Karpas-422 (cell line): ENCODE measurements around the gene VPS29. TPM values are rescaled to one million over a fixed set of nuclear protein-coding genes. Genes with fewer than 3 reads are reported as not detected.
"Not testable (repeated sequence)": the region's sequence is repeated elsewhere in the genome, so short reads cannot be mapped to it uniquely, and the experiment has no call there.

Experiments used
- DNase-seq: peaks from one replicate; pipeline ENCODE4 v3.0.0-alpha.2; 2015
- H2AFZ ChIP-seq: fragments of 200-600 bp; sonication (generic); 2 replicates; pipeline ENCODE4 v1.6.1; 2014; ENCODE audit warnings: antibody characterized with exemption, low read length, mixed read lengths
- H3K27ac ChIP-seq: fragments of 200-600 bp; sonication (generic); 2 replicates; pipeline ENCODE4 v1.5.1; 2014; ENCODE audit warnings: mild to moderate bottlenecking, low read length, moderate library complexity
- H3K27me3 ChIP-seq: fragments of 200-600 bp; sonication (generic); 2 replicates; pipeline ENCODE4 v1.6.1; 2014; ENCODE audit warnings: low read length, mixed read lengths
- H3K36me3 ChIP-seq: fragments of 200-600 bp; sonication (generic); 2 replicates; pipeline ENCODE4 v1.6.1; 2014; ENCODE audit warnings: low read length, mixed read lengths; ENCODE audit not compliant: insufficient read depth
- H3K4me1 ChIP-seq: fragments of 200-600 bp; sonication (generic); 2 replicates; pipeline ENCODE4 v1.6.1; 2014; ENCODE audit warnings: mild to moderate bottlenecking, low read length, mixed read lengths
- H3K4me2 ChIP-seq: fragments of 200-600 bp; sonication (generic); 2 replicates; pipeline ENCODE4 v1.6.1; 2014; ENCODE audit warnings: low read length, low read depth, mild to moderate bottlenecking; ENCODE audit not compliant: poor library complexity, severe bottlenecking
- H3K4me3 ChIP-seq: fragments of 200-600 bp; sonication (generic); 2 replicates; pipeline ENCODE4 v1.5.1; 2014; ENCODE audit warnings: mild to moderate bottlenecking, antibody characterized with exemption, low read length, mixed read lengths
- H3K79me2 ChIP-seq: fragments of 200-600 bp; sonication (generic); 2 replicates; pipeline ENCODE4 v1.6.1; 2014; ENCODE audit warnings: mild to moderate bottlenecking, low read length, mixed read lengths
- H3K9ac ChIP-seq: fragments of 200-600 bp; sonication (generic); 2 replicates; pipeline ENCODE4 v1.6.0; 2014; ENCODE audit warnings: low read length
- H3K9me2 ChIP-seq: fragments of 200-600 bp; sonication (generic), shearing (Covaris generic); replicated peaks from 2 replicates; pipeline ENCODE4 v1.6.0; 2014; ENCODE audit warnings: mild to moderate bottlenecking, low read length, moderate library complexity; ENCODE audit not compliant: insufficient read depth
- H3K9me3 ChIP-seq: fragments of 300-700, 200-600 bp; sonication (generic); 2 replicates; pipeline ENCODE4 v1.6.1; 2014; ENCODE audit warnings: low read length, mixed read lengths
- H4K20me1 ChIP-seq: fragments of 200-600 bp; sonication (generic); 2 replicates; pipeline ENCODE4 v1.6.1; 2014; ENCODE audit warnings: mild to moderate bottlenecking, antibody characterized with exemption, low read length, low read depth; ENCODE audit not compliant: insufficient read depth
- total RNA-seq: library from RNA; depleted of rRNA; stranded (reverse); fragments of >200 nt; shearing (Covaris generic); gene quantifications from 2 replicates; pipeline ENCODE4 v1.2.3, GENCODE V29; 2014; ENCODE audit warnings: low replicate concordance; rRNA removed

VPS29 gene
- 74.6 and 103 TPM in 2 replicates for total RNA-seq

GRCh38 chr12:110501752-110502738, at the start of gene VPS29, which contains the start of gene RAD9B:
Gene VPS29 (minus strand): TSS chr12:110502111. CDS start chr12:110502051, 60 bp downstream.
Gene RAD9B (plus strand): TSS chr12:110502331. CDS start chr12:110502338, 7 bp downstream.
- peaks cover 14% of the 10 kb centered on the region; the same call in 1 of the 2 replicates for H3K36me3 ChIP-seq
- H3K9me2 ChIP-seq = no peaks in the 10 kb centered on the region
- no peaks in the 10 kb centered on the region for H3K9me3 ChIP-seq
- H4K20me1 ChIP-seq = no peaks in the 10 kb centered on the region
- H3K9ac ChIP-seq = peak within 1 kb of the TSS; percentile 92
- peak; percentile 100 for DNase-seq
- H3K4me2 ChIP-seq = peak within 1 kb of the TSS; percentile 77
- H3K27me3 ChIP-seq = no peaks in the 10 kb centered on the region
- peak within 1 kb of the TSS; percentile 66 for H3K27ac ChIP-seq
- H3K79me2 ChIP-seq = peaks cover 46% of the 10 kb centered on the region
- peak within 1 kb of the TSS; percentile 98 for H2AFZ ChIP-seq
- H3K4me1 ChIP-seq = peaks cover 26% of the 10 kb centered on the region
- peak within 1 kb of the TSS; percentile 95 for H3K4me3 ChIP-seq

- H3K36me3 ChIP-seq = peaks cover 29% of the 10 kb centered on the region
- H3K4me3 ChIP-seq = no peak overlapping the region
- H3K27me3 ChIP-seq = no peaks in the 10 kb centered on the region
- peak overlapping the region; percentile 32; the same call in 1 of the 2 replicates for H3K27ac ChIP-seq
- no peaks in the 10 kb centered on the region for H3K9me3 ChIP-seq
- no peak overlapping the region for H3K9ac ChIP-seq
- H3K79me2 ChIP-seq = peaks cover 98% of the 10 kb centered on the region
- H3K9me2 ChIP-seq = no peaks in the 10 kb centered on the region
- no peak overlapping the region for H3K4me2 ChIP-seq
- no peak for DNase-seq
- peaks cover 2% of the 10 kb centered on the region for H3K4me1 ChIP-seq
- peaks cover 2% of the 10 kb centered on the region; the same call in 1 of the 2 replicates for H4K20me1 ChIP-seq
- no peak overlapping the region for H2AFZ ChIP-seq
These were observed 49.1 kb upstream of the VPS29 start for GRCh38 chr12:110550981-110551380.

GRCh38 chr12:110549716-110550115, 47.8 kb upstream of the VPS29 start:
- Histone ChIP-seq H3K27me3 (no peaks in the 10 kb centered on the region), H3K4me3 (no peak overlapping the region), H3K27ac (peak overlapping the region; percentile 25; the same call in 1 of the 2 replicates), H3K9me2 (no peaks in the 10 kb centered on the region), H3K36me3 (peaks cover 39% of the 10 kb centered on the region), H4K20me1 (peaks cover 2% of the 10 kb centered on the region; the same call in 1 of the 2 replicates), H3K4me1 (no peaks in the 10 kb centered on the region), H3K4me2 (no peak overlapping the region), H3K79me2 (peaks cover 94% of the 10 kb centered on the region), H3K9ac (no peak overlapping the region), H2AFZ (no peak overlapping the region), H3K9me3 (no peaks in the 10 kb centered on the region)
- DNase-seq = no peak

- Histone ChIP-seq H3K4me1 (no peaks in the 10 kb centered on the region), H3K4me2 (no peak overlapping the region), H3K27ac (no peak overlapping the region), H3K27me3 (no peaks in the 10 kb centered on the region), H3K79me2 (peaks cover 91% of the 10 kb centered on the region), H3K9ac (no peak overlapping the region), H4K20me1 (peaks cover 2% of the 10 kb centered on the region; the same call in 1 of the 2 replicates), H3K36me3 (peaks cover 42% of the 10 kb centered on the region), H3K9me2 (no peaks in the 10 kb centered on the region), H3K9me3 (no peaks in the 10 kb centered on the region), H2AFZ (no peak overlapping the region), H3K4me3 (no peak overlapping the region)
- DNase-seq = no peak
These were observed 46.8 kb upstream of the VPS29 start for GRCh38 chr12:110548678-110549077.

- Histone ChIP-seq H3K36me3 (peaks cover 52% of the 10 kb centered on the region), H3K9me3 (no peaks in the 10 kb centered on the region), H3K9me2 (no peaks in the 10 kb centered on the region), H4K20me1 (peaks cover 2% of the 10 kb centered on the region; the same call in 1 of the 2 replicates), H2AFZ (no peak overlapping the region), H3K79me2 (peaks cover 91% of the 10 kb centered on the region), H3K4me1 (0 out of 2 replicates have a peak, but pooled peaks cover under 1% of the 10 kb centered on the region), H3K27ac (no peak overlapping the region), H3K4me2 (no peak overlapping the region), H3K27me3 (no peaks in the 10 kb centered on the region), H3K4me3 (no peak overlapping the region), H3K9ac (no peak overlapping the region)
- DNase-seq = no peak
These were observed 45.2 kb upstream of the VPS29 start for GRCh38 chr12:110547090-110547489.

- no peaks in the 10 kb centered on the region for H3K9me3 ChIP-seq
- no peaks in the 10 kb centered on the region for H3K27me3 ChIP-seq
- peaks cover 2% of the 10 kb centered on the region; the same call in 1 of the 2 replicates for H4K20me1 ChIP-seq
- no peak overlapping the region for H2AFZ ChIP-seq
- peaks cover 45% of the 10 kb centered on the region for H3K36me3 ChIP-seq
- peaks cover 89% of the 10 kb centered on the region for H3K79me2 ChIP-seq
- no peak overlapping the region for H3K9ac ChIP-seq
- peaks cover 8% of the 10 kb centered on the region; the same call in 1 of the 2 replicates for H3K4me1 ChIP-seq
- H3K4me2 ChIP-seq = no peak overlapping the region
- DNase-seq = no peak
- no peaks in the 10 kb centered on the region for H3K9me2 ChIP-seq
- no peak overlapping the region for H3K4me3 ChIP-seq
- H3K27ac ChIP-seq = no peak overlapping the region
These were observed 44.4 kb upstream of the VPS29 start for GRCh38 chr12:110546339-110546738.

GRCh38 chr12:110545812-110546211, 43.9 kb upstream of the VPS29 start:
- no peak overlapping the region for H2AFZ ChIP-seq
- peaks cover 84% of the 10 kb centered on the region for H3K79me2 ChIP-seq
- peaks cover 12% of the 10 kb centered on the region; the same call in 1 of the 2 replicates for H3K4me1 ChIP-seq
- DNase-seq = no peak
- no peaks in the 10 kb centered on the region for H3K9me3 ChIP-seq
- H3K27ac ChIP-seq = no peak overlapping the region
- no peak overlapping the region for H3K4me3 ChIP-seq
- H3K27me3 ChIP-seq = no peaks in the 10 kb centered on the region
- H3K9ac ChIP-seq = no peak overlapping the region
- H3K9me2 ChIP-seq = no peaks in the 10 kb centered on the region
- H3K36me3 ChIP-seq = peaks cover 42% of the 10 kb centered on the region
- no peak overlapping the region for H3K4me2 ChIP-seq
- peaks cover 2% of the 10 kb centered on the region; the same call in 1 of the 2 replicates for H4K20me1 ChIP-seq

GRCh38 chr12:110545259-110545658, 43.3 kb upstream of the VPS29 start:
- Histone ChIP-seq H3K4me1 (peaks cover 17% of the 10 kb centered on the region), H3K36me3 (peaks cover 39% of the 10 kb centered on the region), H3K79me2 (peaks cover 81% of the 10 kb centered on the region)
- H3K9ac ChIP-seq, H3K27ac ChIP-seq, H4K20me1 ChIP-seq, H3K9me3 ChIP-seq, H2AFZ ChIP-seq, H3K4me2 ChIP-seq, H3K27me3 ChIP-seq, H3K9me2 ChIP-seq, H3K4me3 ChIP-seq, DNase-seq: not testable (repeated sequence)
